Pulmonary artery endothelial cell (primary cell): ENCODE data around the gene ATP2B2. TPM values are rescaled to one million over a fixed set of nuclear protein-coding genes. Genes with fewer than 3 reads are reported as not detected.

Experiments used
- DNase-seq: peaks from one replicate; pipeline ENCODE4 v3.0.0-alpha.2; 2011; ENCODE audit warnings: low read depth, low spot score
- total RNA-seq: library from RNA; depleted of rRNA; stranded (reverse); fragments of >200 nt; gene quantifications from 2 replicates; pipeline ENCODE4 v1.2.3, GENCODE V29; 2014

The ATP2B2 gene
- total RNA-seq, 1 donor from 2014 or later = not detected

- no peak for DNase-seq
These were observed 24.9 kb upstream of the ATP2B2 start for GRCh38 chr3:10530241-10530640.

GRCh38 chr3:10529809-10530208 lies 24.4 kb upstream of the ATP2B2 start:
- no peak for DNase-seq

GRCh38 chr3:10528046-10528445 lies 22.7 kb upstream of the ATP2B2 start:
- no peak for DNase-seq

GRCh38 chr3:10527295-10528001 lies 22.1 kb upstream of the ATP2B2 start:
- no peak for DNase-seq

GRCh38 chr3:10526366-10526765 lies 21.0 kb upstream of the ATP2B2 start:
- DNase-seq = no peak

- no peak for DNase-seq
These were observed 19.5 kb upstream of the ATP2B2 start for GRCh38 chr3:10524799-10525301.

GRCh38 chr3:10524270-10524669 lies 18.9 kb upstream of the ATP2B2 start:
- no peak for DNase-seq

- DNase-seq = no peak
These were observed 18.2 kb upstream of the ATP2B2 start for GRCh38 chr3:10523561-10523960.

GRCh38 chr3:10522646-10523303 lies 17.4 kb upstream of the ATP2B2 start:
- no peak for DNase-seq

- no peak for DNase-seq
These were observed 16.5 kb upstream of the ATP2B2 start for GRCh38 chr3:10521772-10522441.

GRCh38 chr3:10520072-10520471 lies 14.7 kb upstream of the ATP2B2 start:
- no peak for DNase-seq

GRCh38 chr3:10519236-10519635 lies 13.8 kb upstream of the ATP2B2 start:
- no peak for DNase-seq

GRCh38 chr3:10518506-10519150 lies 13.2 kb upstream of the ATP2B2 start:
- no peak for DNase-seq

- no peak for DNase-seq
These were observed 12.2 kb upstream of the ATP2B2 start for GRCh38 chr3:10517627-10518026.

GRCh38 chr3:10516544-10517452 lies 11.4 kb upstream of the ATP2B2 start:
- DNase-seq = no peak

GRCh38 chr3:10515884-10516495 lies 10.6 kb upstream of the ATP2B2 start:
- no peak for DNase-seq

- no peak for DNase-seq
These were observed 10.0 kb upstream of the ATP2B2 start for GRCh38 chr3:10515396-10515795.

GRCh38 chr3:10514407-10515069 lies 9.2 kb upstream of the ATP2B2 start:
- no peak for DNase-seq

GRCh38 chr3:10513306-10513705 lies 7.9 kb upstream of the ATP2B2 start:
- DNase-seq = no peak

GRCh38 chr3:10512687-10513086 lies 7.3 kb upstream of the ATP2B2 start:
- DNase-seq = no peak
